ENCODE results near the gene POU6F2. TPM values are rescaled to one million over a fixed set of nuclear protein-coding genes. Genes with fewer than 3 reads are reported as not detected.

The POU6F2 gene
- total and polyA plus RNA-seq, 2 experiments from 2014 or later, result 7.2 to 7.3 TPM

- peaks cover 15% of the 10 kb centered on the region for H3K4me1 Mint-ChIP-seq
- Histone ChIP-seq H3K27ac (ENCODE audit: low read depth) (no peak overlapping the region), H3F3A (replicated peaks; ENCODE audit: low read depth) (no peaks in the 10 kb centered on the region), H3K4me1 (ENCODE audit: insufficient read depth) (no peaks in the 10 kb centered on the region), H2AFZ (0 out of 2 replicates have a peak overlapping the region, but pooled peaks have one; percentile 5), H3K4me3 (no peak overlapping the region), H3K36me3 (ENCODE audit: insufficient read depth) (no peaks in the 10 kb centered on the region), H3K79me2 (replicated peaks; ENCODE audit: insufficient read depth) (no peaks in the 10 kb centered on the region), H3K4me2 (no peak overlapping the region), H3K9me2 (ENCODE audit: insufficient read depth) (no peaks in the 10 kb centered on the region), H4K20me1 (replicated peaks; ENCODE audit: insufficient read depth) (no peaks in the 10 kb centered on the region), H3K27me3 (ENCODE audit: insufficient read depth) (no peaks in the 10 kb centered on the region)
- peak; percentile 27 for DNase-seq (ENCODE audit: low spot score)
- TF ChIP-seq STAT1 (IDR thresholded peaks at IDR 0.05; ENCODE audit: unreplicated experiment) (no peak), ZNF331 (CRISPR knock-in tag; IDR thresholded peaks at IDR 0.05; ENCODE audit: low read depth) (no peak), ZNF462 (CRISPR knock-in tag; IDR thresholded peaks at IDR 0.05) (no peak), JUNB (IDR thresholded peaks at IDR 0.05; ENCODE audit: unreplicated experiment) (no peak), CTCF (conservative IDR thresholded peaks at IDR 0.05; ENCODE audit: low read depth in 2 of 2) (no peak), NANOG (IDR thresholded peaks at IDR 0.05; ENCODE audit: borderline replicate concordance) (no peak), REST (IDR thresholded peaks at IDR 0.05; ENCODE audit: unreplicated experiment) (no peak), EZH2phosphoT487 (IDR thresholded peaks at IDR 0.05; ENCODE audit: unreplicated experiment) (no peak), POLR2AphosphoS5 (IDR thresholded peaks at IDR 0.05; ENCODE audit: low read depth) (no peak)
- no peak overlapping the region for H3K27ac Mint-ChIP-seq
- no peaks in the 10 kb centered on the region for H3K27me3 Mint-ChIP-seq (ENCODE audit: insufficient read depth, low read depth, poor library complexity)
- H3K4me3 Mint-ChIP-seq, result no peak overlapping the region
- no peaks in the 10 kb centered on the region for H3K9me3 Mint-ChIP-seq
- no peaks in the 10 kb centered on the region for H3K36me3 Mint-ChIP-seq (ENCODE audit: low read depth)
- ATAC-seq, result peak; percentile 39; the same call in 1 of the 3 replicates
These were observed 39.1 kb upstream of the POU6F2 start for GRCh38 chr7:38938589-38938988.

Measured in GM23338 (cell line).